Measurements from ENCODE around the gene TAGLN3. TPM values are rescaled to one million over a fixed set of nuclear protein-coding genes. Genes with fewer than 3 reads are reported as not detected.

TAGLN3 gene
- total RNA-seq, 2 experiments from 2014 or later, result 0.89 to 1.2 TPM

GRCh38 chr3:112012205-112012992 lies 13.7 kb downstream of the TAGLN3 start:
- DNase-seq (no peak), ATAC-seq (no peak)
- no peaks in the 10 kb centered on the region for H3K36me3 Mint-ChIP-seq (ENCODE audit: low read depth)
- ChIA-PET CTCF (interaction anchor here (0.8 to 8.4 kb wide), 20 partner anchors 10 to 345 kb away, joined by 3 to 477 read pairs (median 12); partner anchors contain the start of genes ABHD10 and TAGLN3), POLR2A (interaction anchor here (1.1 to 2.1 kb wide), 2 partner anchors 8 to 295 kb away, joined by 3 to 9 read pairs; no protein-coding TSS in a partner anchor)
- intact Hi-C loops (cut with micrococcal nuclease), result no loop called here
- no peaks in the 10 kb centered on the region for H3K9me3 Mint-ChIP-seq
- H3K27ac Mint-ChIP-seq, result peak overlapping the region; percentile 39
- H3K4me1 Mint-ChIP-seq (ENCODE audit: low read depth), result peaks cover 21% of the 10 kb centered on the region
- no peak overlapping the region for H3K4me3 Mint-ChIP-seq
- no peak for TF ChIP-seq CTCF (IDR thresholded peaks at IDR 0.05)
- no peaks in the 10 kb centered on the region for H3K27me3 Mint-ChIP-seq

- no peaks in the 10 kb centered on the region for H3K36me3 Mint-ChIP-seq (ENCODE audit: low read depth)
- H3K4me3 Mint-ChIP-seq, result no peak overlapping the region
- POLR2A ChIA-PET, result interaction anchor here (1.1 to 2.1 kb wide), 4 partner anchors 9 to 296 kb away, joined by 3 to 9 read pairs (median 4); partner anchors contain the start of gene ABHD10
- TF ChIP-seq CTCF (IDR thresholded peaks at IDR 0.05), result peak; percentile 86
- H3K27me3 Mint-ChIP-seq, result no peaks in the 10 kb centered on the region
- intact Hi-C loops (cut with micrococcal nuclease), result loop anchor here (1.0 kb wide), 1 partner anchor 24 kb away; no protein-coding TSS in a partner anchor
- CTCF ChIA-PET, result interaction anchor here (0.6 to 8.4 kb wide), 50 partner anchors 10 to 360 kb away, joined by 3 to 477 read pairs (median 5); partner anchors contain the start of genes ABHD10, PHLDB2, TAGLN3 and TMPRSS7
- peak overlapping the region; percentile 43 for H3K27ac Mint-ChIP-seq
- H3K4me1 Mint-ChIP-seq (ENCODE audit: low read depth), result peaks cover 21% of the 10 kb centered on the region
- peak; percentile 93 for ATAC-seq
- DNase-seq, result peak; percentile 83
- no peaks in the 10 kb centered on the region for H3K9me3 Mint-ChIP-seq
Observed at GRCh38 chr3:112013058-112013783, 14.5 kb downstream of the TAGLN3 start.

DNA sequence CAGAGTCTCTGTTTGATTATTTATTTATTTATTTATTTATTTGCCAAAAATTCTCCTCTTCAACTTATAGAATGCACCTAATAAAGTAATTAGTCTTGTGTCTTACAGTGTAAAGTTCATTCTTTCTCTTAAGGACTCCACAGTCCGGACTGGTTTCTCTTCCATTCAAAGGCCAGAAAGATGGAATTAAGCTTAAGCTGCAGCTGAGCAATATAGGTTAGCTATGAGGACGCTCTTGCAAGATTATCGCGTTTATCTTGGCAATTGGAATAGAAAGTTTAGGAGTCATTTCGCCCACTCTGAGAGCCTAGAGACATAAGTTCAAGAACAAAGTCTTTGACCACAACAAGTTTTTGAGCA lies 15.0 kb downstream of the TAGLN3 start:
- intact Hi-C loops (cut with micrococcal nuclease), result loop anchor here (1.0 kb wide), 1 partner anchor 24 kb away; no protein-coding TSS in a partner anchor
- POLR2A ChIA-PET, result interaction anchor here (1.1 to 2.1 kb wide), 3 partner anchors 10 to 35 kb away, joined by 3 to 9 read pairs (median 5); partner anchors contain the start of gene ABHD10
- H3K36me3 Mint-ChIP-seq (ENCODE audit: low read depth), result no peaks in the 10 kb centered on the region
- peaks cover 21% of the 10 kb centered on the region for H3K4me1 Mint-ChIP-seq (ENCODE audit: low read depth)
- no peaks in the 10 kb centered on the region for H3K9me3 Mint-ChIP-seq
- no peak overlapping the region for H3K4me3 Mint-ChIP-seq
- no peak for ATAC-seq
- no peak for TF ChIP-seq CTCF (IDR thresholded peaks at IDR 0.05)
- no peak for DNase-seq
- H3K27ac Mint-ChIP-seq, result no peak overlapping the region
- CTCF ChIA-PET, result interaction anchor here (0.6 to 8.4 kb wide), 49 partner anchors 9 to 361 kb away, joined by 3 to 477 read pairs (median 5); partner anchors contain the start of genes ABHD10, PHLDB2, TAGLN3 and TMPRSS7
- H3K27me3 Mint-ChIP-seq, result no peaks in the 10 kb centered on the region

DNA sequence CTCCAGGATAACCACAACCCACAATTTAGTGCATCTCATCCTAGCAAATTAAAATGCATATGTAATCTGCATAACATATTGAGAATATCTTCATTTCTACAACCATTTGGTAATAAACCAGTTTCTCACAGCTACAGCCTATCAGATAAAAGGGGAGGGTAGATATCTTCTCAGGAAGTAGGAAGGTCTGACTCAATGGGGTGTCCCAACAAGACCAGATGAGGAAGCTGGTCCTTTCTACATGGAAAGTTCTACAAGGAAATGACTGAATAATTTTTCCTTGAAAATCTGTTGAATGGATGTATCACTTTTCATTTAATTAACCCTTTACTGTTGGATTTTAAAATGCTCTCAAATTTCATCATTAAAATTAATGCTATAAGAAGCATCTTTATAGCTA lies 18.4 kb downstream of the TAGLN3 start:
- intact Hi-C loops (cut with micrococcal nuclease), result no loop called here
- Mint-ChIP-seq H3K27ac (no peak overlapping the region), H3K4me1 (ENCODE audit: low read depth) (peaks cover 21% of the 10 kb centered on the region), H3K9me3 (peaks cover 2% of the 10 kb centered on the region), H3K36me3 (ENCODE audit: low read depth) (no peaks in the 10 kb centered on the region), H3K27me3 (no peaks in the 10 kb centered on the region), H3K4me3 (no peak overlapping the region)
- no peak for DNase-seq
- ChIA-PET POLR2A (no interaction called here), CTCF (interaction anchor here (1.0 to 8.4 kb wide), 7 partner anchors 14 to 301 kb away, joined by 3 to 477 read pairs (median 74); partner anchors contain the start of genes ABHD10 and TAGLN3)
- no peak for ATAC-seq
- no peak for TF ChIP-seq CTCF (IDR thresholded peaks at IDR 0.05)
